Islet precursor cell (in vitro differentiated cells): ENCODE data around the gene UNC119B.

Experiments
- DNase-seq: peaks from one replicate; pipeline ENCODE4 v3.0.0-alpha.2; 2018

The UNC119B gene

DNA sequence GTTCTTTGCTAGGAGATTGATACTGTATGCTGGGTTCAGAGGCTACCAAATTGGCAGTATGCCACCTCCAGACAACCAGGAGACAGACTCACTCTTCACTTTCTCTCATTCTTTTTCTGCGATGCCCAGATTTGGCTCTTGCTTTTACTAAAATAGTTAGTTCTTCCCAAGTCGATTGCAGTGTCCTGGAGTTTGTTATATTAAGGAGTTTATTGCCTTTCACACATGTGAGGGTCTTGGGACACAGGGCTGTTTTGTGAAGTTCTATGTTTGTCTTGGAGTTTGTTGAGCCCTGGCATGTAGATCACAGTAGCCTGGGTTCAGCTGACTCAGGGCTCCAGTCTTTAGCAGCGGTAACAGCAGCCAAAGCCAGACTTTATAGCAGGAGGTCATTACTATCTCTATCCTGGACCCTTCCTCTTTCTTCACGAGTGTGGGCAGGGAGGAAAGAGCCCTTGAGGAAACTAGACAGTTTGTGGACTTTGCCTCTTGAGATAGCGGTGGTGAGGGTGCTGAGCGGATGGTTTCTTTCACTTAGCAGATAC lies 21.7 kb upstream of the UNC119B start:
- DNase-seq: no peak

DNA sequence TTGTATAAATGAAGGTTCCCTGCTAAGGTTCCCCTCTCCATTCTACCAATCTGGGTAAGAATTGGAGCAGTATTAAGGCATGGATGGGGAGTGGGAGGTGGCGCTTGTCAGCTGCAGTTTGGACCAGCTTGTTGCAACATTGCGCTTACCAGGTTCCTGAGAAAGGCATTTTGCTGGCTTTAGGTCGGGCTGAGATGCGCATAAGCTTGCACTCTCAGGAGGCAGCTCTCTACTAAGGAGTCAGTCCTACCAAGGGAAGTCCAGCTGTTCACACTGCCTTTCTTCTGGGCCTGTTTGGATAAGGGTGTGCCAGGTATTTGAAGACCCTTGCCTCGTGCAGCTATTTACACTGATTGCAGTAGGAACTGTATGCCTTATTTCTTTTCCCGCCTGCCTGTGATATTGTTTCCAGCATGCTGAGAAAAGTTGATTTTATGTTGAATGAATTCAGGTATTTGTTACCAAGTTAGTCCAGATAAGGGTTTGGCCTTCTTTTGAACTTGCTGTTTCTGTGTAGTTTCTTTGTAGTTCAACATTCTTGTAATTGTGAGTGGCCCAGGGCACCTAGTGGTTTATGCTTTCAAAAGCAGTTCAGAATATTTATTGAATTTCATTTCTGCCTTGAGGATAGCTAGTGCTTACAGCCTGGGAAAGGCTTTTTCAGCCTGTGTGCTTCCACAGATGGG lies 20.7 kb upstream of the UNC119B start:
- no peak for DNase-seq

DNA sequence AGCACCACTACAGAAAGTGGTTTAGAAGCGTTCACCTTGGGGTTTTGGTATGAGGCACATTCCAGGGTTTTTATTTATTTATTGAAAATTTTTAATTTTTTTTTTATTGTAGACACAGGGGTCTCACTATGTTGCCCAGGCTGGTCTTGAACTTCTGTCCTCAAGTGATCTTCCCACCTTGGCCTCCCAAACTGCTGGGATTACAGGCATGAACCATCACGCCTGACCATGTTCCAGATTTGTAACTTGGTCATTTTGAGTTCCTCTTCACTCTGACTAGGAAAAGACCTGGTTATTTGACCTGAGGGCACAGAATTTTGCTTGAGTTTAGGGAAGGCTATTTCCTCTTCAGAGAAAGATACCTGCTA lies 20.2 kb upstream of the UNC119B start:
- DNase-seq: no peak

DNA sequence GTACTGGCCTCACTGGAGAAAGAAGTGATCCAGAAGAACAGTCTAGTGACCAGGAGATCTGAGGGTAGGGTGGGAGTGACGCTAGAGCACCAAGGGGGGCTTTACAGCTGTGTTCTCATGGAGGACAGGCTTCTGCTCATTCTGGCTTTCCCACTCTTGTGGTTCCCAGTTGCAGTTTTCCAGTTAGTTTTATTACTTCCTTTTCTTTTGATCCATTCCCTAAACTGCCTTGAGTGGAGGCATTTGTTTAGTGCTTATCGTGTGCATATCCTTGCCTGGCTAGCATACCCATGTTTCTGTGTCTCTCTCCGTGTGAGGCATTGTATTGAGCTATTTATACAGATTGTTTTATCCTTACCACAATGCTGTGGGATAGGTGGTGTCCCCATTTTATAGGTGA lies 19.3 kb upstream of the UNC119B start:
- DNase-seq: peak; percentile 34

GRCh38 chr12:120692524-120693033 lies 17.7 kb upstream of the UNC119B start:
- no peak for DNase-seq

DNA sequence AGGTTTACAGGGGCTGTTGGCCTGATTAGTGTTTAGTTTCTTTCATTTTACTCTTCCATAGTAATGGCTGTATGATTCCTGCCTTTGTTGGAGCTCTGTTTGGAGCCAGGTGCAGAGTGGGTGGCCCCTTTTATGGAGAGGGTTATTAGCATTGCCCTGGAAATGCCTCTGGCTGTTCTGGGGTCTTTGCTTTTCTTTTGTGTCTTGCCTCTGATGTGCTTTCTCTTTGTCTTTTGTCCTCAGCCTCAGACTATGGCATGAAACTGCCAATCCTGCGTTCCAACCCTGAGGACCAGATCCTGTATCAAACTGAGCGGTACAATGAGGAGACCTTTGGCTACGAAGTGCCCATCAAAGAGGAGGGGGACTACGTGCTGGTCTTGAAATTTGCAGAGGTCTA lies 16.4 kb upstream of the UNC119B start:
- no peak for DNase-seq

GRCh38 chr12:120696626-120697025 lies 13.6 kb upstream of the UNC119B start:
- DNase-seq: no peak

DNA sequence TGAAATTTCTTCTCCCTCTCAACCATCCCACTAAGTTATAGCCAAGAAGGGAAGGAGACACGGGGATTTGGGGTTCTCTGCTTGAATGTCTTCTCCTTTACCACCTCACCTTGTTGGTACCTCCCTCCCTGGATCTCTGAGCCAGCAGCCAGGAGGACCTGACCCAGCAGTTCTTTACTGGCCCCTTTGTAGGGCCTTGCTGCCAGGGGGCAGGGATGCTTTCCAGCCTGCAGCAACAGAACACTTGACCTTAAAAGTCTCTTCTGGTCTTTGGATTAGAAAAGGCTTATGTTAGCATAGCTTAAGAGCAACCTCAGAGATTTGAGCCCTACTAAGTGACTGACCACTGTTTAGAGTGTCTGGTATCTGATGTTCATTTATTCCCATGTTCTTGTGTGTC lies 12.9 kb upstream of the UNC119B start:
- DNase-seq: no peak

DNA sequence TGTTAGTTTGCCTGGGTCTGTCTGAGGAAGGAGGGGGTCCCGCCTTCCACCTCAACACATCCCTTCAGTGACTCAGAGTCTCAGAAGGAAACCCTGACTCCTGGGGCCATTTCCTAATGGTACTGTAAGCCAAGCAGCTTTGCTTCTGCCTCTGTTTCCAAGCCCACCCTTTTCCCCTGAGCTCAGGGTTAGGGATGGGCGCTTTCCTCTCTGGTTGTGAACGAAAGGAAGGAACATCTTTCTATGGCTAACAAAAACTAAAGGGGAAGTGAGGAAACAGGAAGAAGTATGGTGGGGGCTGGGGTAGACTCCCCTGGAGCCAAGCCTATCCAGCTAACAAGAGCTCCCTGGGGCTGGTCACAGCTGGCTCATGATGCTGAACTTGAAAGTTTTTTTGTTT lies 11.6 kb upstream of the UNC119B start:
- DNase-seq: no peak

DNA sequence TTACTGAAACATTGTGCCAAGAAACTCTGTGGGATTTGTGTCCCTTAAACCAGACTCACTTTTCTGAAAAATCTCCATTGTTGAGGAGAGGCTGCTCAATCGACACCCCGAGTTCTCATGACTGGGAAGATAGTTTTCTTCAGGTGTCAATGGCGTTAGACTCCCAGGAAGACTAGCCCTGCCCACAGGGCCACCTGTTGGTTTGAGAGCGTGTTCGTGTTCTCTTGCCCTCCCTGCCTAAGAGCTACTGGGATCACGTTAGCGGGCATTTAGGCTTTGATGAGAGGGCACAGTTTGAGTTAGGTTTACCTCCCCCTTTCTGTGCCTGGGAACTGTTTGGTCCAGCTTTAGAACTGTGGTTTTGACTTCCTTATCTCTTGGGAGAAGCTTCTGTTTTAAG lies 10.7 kb upstream of the UNC119B start:
- DNase-seq: no peak

DNA sequence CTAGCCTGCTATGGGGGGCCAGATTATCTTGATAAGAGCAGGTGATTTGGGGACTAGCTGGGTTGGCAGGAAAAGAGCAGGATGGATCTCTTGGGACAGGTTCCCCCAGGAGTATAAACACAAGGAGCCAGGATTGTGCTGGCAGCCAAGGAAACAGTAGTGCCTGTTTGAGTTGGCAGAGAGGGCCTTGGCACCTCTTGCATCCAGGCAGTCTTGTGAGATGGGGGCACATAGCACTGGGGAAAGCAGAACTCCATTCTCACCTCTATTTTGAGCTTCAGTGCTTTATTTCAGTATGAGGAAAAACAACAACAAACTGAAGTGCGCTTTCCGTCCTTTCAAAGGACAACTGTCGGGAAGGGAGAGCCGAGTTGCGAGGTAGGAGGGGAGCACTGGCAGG lies 9.4 kb upstream of the UNC119B start:
- DNase-seq: no peak

DNA sequence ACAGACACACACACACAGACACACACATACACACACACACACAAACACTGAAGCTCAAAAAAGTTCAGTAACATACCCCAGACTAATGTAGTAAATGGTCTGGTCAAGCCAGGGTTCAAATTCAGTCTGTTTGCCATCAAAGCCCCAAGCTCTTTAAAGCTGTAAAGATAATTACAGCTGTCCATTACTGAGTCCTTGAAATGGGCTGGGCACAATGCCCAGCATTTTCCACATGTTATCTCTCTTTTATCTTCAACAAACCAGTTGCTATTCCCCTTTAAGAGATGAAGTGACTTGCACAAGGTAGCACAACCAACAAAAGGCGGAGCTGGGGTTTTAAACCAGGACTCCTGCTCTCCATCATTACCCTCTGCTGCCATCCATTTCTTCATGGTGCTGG lies 7.6 kb upstream of the UNC119B start:
- DNase-seq: no peak

GRCh38 chr12:120703311-120703942 lies 6.8 kb upstream of the UNC119B start:
- no peak for DNase-seq

GRCh38 chr12:120705618-120706017 lies 4.6 kb upstream of the UNC119B start:
- no peak for DNase-seq

DNA sequence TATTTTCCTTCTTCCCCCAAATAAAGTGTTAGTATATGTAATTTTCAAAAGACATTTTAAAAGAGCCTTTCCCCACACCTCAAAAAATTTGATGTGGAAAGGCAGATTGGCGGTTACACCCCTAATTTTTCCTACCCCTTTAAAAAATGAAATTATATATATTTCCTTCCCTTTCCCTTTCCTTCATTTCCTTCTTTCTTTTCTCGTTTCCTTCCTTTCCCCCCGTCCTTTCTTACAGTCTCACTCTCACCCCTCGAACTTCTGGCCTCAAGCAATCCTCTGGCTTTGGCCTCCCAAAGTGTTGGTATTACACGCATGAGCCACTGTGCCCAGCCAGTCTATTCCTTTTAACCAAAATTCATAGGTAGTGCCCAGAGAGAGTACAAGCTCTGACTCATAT lies 4.2 kb upstream of the UNC119B start:
- no peak for DNase-seq

DNA sequence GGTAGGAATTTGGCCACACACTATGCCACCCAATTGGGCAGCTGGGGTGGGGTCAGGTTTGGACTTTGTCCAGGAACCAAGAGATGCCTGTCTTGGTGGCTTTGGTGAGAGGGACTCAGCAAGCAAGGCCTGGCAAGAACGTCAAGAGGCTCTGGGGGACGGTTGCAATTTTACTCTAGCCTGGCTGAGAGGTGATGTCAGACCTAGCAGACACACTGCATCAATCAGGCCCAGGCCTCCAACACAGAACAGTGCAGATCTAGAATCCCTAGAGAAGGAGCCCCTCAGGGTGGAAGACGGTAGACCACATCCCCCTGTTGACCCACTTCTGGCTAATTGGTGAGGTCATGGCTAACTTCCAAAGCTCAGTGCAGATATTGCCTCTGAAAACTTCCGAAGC lies 1.6 kb upstream of the UNC119B start:
- peak; percentile 71 for DNase-seq

- peak; percentile 71 for DNase-seq
Observed at GRCh38 chr12:120710805-120711296, 593 bp downstream of the UNC119B start.

- no peak for DNase-seq
Observed at GRCh38 chr12:120711411-120711810, 1.2 kb downstream of the UNC119B start.

DNA sequence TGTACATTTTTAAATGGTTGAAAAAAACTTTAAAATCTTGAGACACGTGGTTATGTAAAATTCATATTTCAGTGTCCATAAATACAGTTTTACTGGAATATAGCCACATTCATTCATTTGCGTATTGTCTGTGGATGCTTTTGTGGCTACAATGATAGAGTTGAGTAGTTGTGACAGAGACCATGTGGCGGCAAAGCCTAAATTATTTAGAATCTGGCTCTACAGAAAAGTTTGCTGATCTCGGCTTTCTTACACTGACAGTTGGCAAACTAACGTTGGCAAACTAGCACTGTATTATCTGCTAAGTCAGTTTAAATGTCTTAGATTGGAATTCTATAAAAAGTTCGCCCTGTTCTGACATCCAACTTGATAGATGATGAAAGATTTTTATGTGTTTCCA lies 2.4 kb downstream of the UNC119B start:
- no peak for DNase-seq

GRCh38 chr12:120713861-120714482 lies 3.7 kb downstream of the UNC119B start:
- DNase-seq: peak; percentile 85

- DNase-seq: no peak
Observed at GRCh38 chr12:120718055-120718454, 7.8 kb downstream of the UNC119B start.

- DNase-seq: no peak
Observed at GRCh38 chr12:120719072-120719471, 8.8 kb downstream of the UNC119B start.

GRCh38 chr12:120719496-120720233 lies 9.4 kb downstream of the UNC119B start:
- no peak for DNase-seq
